Keratinocyte (primary cell): ENCODE measurements around the gene ACSF3. TPM values are rescaled to one million over a fixed set of nuclear protein-coding genes. Genes with fewer than 3 reads are reported as not detected.

Experiments used
- DNase-seq: peaks from one replicate; pipeline ENCODE4 v3.0.0-alpha.2; 2011; ENCODE audit warnings: low read depth, missing footprints, low spot score
- FAIRE-seq: peaks from 2 replicates; lab custom pipeline; 2011; peaks lifted over from hg19 to GRCh38; lab: Jason Lieb, UNC
- H2AFZ ChIP-seq: 2 replicates; pipeline ENCODE4 v1.6.0; 2012; ENCODE audit warnings: low read length, control low read depth, inconsistent platforms; ENCODE audit not compliant: control insufficient read depth
- H3K27ac ChIP-seq: 2 replicates; pipeline ENCODE4 v1.5.1; 2011; ENCODE audit warnings: low read length; ENCODE audit not compliant: control insufficient read depth, insufficient read depth
- H3K27me3 ChIP-seq: 3 replicates; pipeline ENCODE4 v1.6.0; 2011; ENCODE audit warnings: low read length; ENCODE audit not compliant: control insufficient read depth, insufficient read depth; ENCODE audit errors: extremely low read depth
- H3K36me3 ChIP-seq, 2 experiments: 2 replicates in 1 of 2; 3 replicates in 1 of 2; pipeline ENCODE4 v1.5.1; 2011; ENCODE audit warnings: low read length in 2 of 2, mild to moderate bottlenecking in 1 of 2; ENCODE audit not compliant: control insufficient read depth in 2 of 2, insufficient read depth in 2 of 2; ENCODE audit errors: extremely low read depth in 1 of 2
- H3K4me1 ChIP-seq: 3 replicates; pipeline ENCODE4 v1.5.1; 2011; ENCODE audit warnings: low read length; ENCODE audit not compliant: control insufficient read depth, insufficient read depth; ENCODE audit errors: extremely low read depth
- H3K4me2 ChIP-seq: 3 replicates; pipeline ENCODE4 v1.6.0; 2011; ENCODE audit warnings: low read depth, low read length; ENCODE audit not compliant: control insufficient read depth, insufficient read depth; ENCODE audit errors: extremely low read depth
- H3K4me3 ChIP-seq, 3 experiments: fragments of 200-600 bp in 1 of 3; sonication (generic) in 1 of 3; 2 replicates in 2 of 3; 3 replicates in 1 of 3; pipeline ENCODE4 v1.5.1; 2011 to 2016; ENCODE audit warnings: low read length in 3 of 3, mild to moderate bottlenecking in 3 of 3, control low read depth in 2 of 3, inconsistent platforms in 1 of 3, low read depth in 1 of 3, mixed read lengths in 1 of 3, mixed run types in 1 of 3, moderate library complexity in 1 of 3; ENCODE audit not compliant: control insufficient read depth in 2 of 3, insufficient read depth in 2 of 3; ENCODE audit errors: extremely low read depth in 1 of 3
- H3K79me2 ChIP-seq: 2 replicates; pipeline ENCODE4 v1.6.0; 2012; ENCODE audit warnings: low read length; ENCODE audit not compliant: control insufficient read depth, insufficient read depth
- H3K9ac ChIP-seq: 3 replicates; pipeline ENCODE4 v1.6.0; 2011; ENCODE audit warnings: low read length; ENCODE audit not compliant: control insufficient read depth, insufficient read depth; ENCODE audit errors: extremely low read depth
- H3K9me1 ChIP-seq: 3 replicates; pipeline ENCODE4 v1.6.0; 2011; ENCODE audit warnings: low read length; ENCODE audit not compliant: control insufficient read depth, insufficient read depth; ENCODE audit errors: extremely low read depth
- H3K9me3 ChIP-seq: 2 replicates; pipeline ENCODE4 v1.5.1; 2012; ENCODE audit warnings: low read depth, low read length; ENCODE audit not compliant: control insufficient read depth
- H4K20me1 ChIP-seq: 3 replicates; pipeline ENCODE4 v1.6.0; 2011; ENCODE audit warnings: low read length; ENCODE audit not compliant: control insufficient read depth, insufficient read depth; ENCODE audit errors: extremely low read depth
- CTCF ChIP-seq, 3 experiments: IDR thresholded peaks in 1 of 3; conservative IDR thresholded peaks in 1 of 3; optimal IDR thresholded peaks in 1 of 3; 2 replicates in 2 of 3; 3 replicates in 1 of 3; pipeline versions ENCODE3 to v1.5.1; 2011; ENCODE audit warnings: low read length in 3 of 3, mild to moderate bottlenecking in 3 of 3, moderate library complexity in 2 of 3, control low read depth in 1 of 3, inconsistent platforms in 1 of 3; ENCODE audit not compliant: insufficient read depth in 2 of 3; ENCODE audit errors: extremely low read depth in 1 of 3
- EZH2 ChIP-seq: IDR thresholded peaks from one replicate; pipeline ENCODE4 v1.6.1; 2012; ENCODE audit warnings: inconsistent platforms, mild to moderate bottlenecking, low read length, moderate library complexity
- dilution Hi-C: fragments of 300-500 bp; cut with MboI; formaldehyde crosslinking; loops from one replicate; pipeline ENCODE4 v1.7.0; 2020; ENCODE audit warnings: low sequenced_read_pairs; ENCODE audit not compliant: extremely low pct_ligation_motif_present
- polyA plus RNA-seq, 5 experiments: library from polyadenylated mRNA; depleted of rRNA in 3 of 5; stranded (reverse) in 3 of 5; stranded (forward) in 1 of 5; unstranded in 1 of 5; fragments of >200 nt; gene quantifications; 1 replicate in 1 of 5; 2 replicates in 3 of 5; 3 replicates in 1 of 5; pipeline versions ENCODE4 v1.2.1 to v1.2.3, GENCODE V29; 2011 to 2012; ENCODE audit warnings: missing spikeins in 2 of 5, low read depth in 1 of 5, low replicate concordance in 1 of 5

Gene ACSF3
- polyA plus RNA-seq, 1 donor (not counting 4 experiments of a cell fraction or from before 2014, with no cell fraction given) = 13.4 TPM

- no peaks in the 10 kb centered on the region for H4K20me1 ChIP-seq
- H3K36me3 ChIP-seq = no peaks in the 10 kb centered on the region
- peaks cover 6% of the 10 kb centered on the region for H3K27me3 ChIP-seq
- no peaks in the 10 kb centered on the region for H3K79me2 ChIP-seq
- H3K9me3 ChIP-seq = no peaks in the 10 kb centered on the region
- H3K4me2 ChIP-seq = no peak overlapping the region
- TF ChIP-seq EZH2 (no peak), CTCF (optimal IDR thresholded peaks at IDR 0.05 in 1 of 3, IDR thresholded peaks at IDR 0.05 in 1 of 3, conservative IDR thresholded peaks at IDR 0.05 in 1 of 3; ENCODE audit: extremely low read depth in 1 of 3, insufficient read depth in 2 of 3, low read length in 3 of 3) (no peak)
- H3K27ac ChIP-seq = no peak overlapping the region
- H3K4me3 ChIP-seq = no peak overlapping the region
- no peak overlapping the region for H3K9ac ChIP-seq
- DNase-seq (no peak), FAIRE-seq (no peak)
- no peaks in the 10 kb centered on the region for H3K4me1 ChIP-seq
- no peaks in the 10 kb centered on the region for H3K9me1 ChIP-seq
- dilution Hi-C loops = no loop called here
- no peak overlapping the region for H2AFZ ChIP-seq
These were observed 12.1 kb upstream of the ACSF3 start for GRCh38 chr16:89081556-89081955.

GRCh38 chr16:89084411-89084810, 9.2 kb upstream of the ACSF3 start:
- Histone ChIP-seq H3K9ac (no peak overlapping the region), H3K9me1 (no peaks in the 10 kb centered on the region), H3K36me3 (no peaks in the 10 kb centered on the region), H3K79me2 (no peaks in the 10 kb centered on the region), H4K20me1 (no peaks in the 10 kb centered on the region), H3K9me3 (no peaks in the 10 kb centered on the region), H3K27ac (no peak overlapping the region), H3K4me2 (no peak overlapping the region), H2AFZ (no peak overlapping the region), H3K4me1 (no peaks in the 10 kb centered on the region), H3K4me3 (no peak overlapping the region), H3K27me3 (peaks cover 20% of the 10 kb centered on the region)
- dilution Hi-C loops = no loop called here
- DNase-seq (no peak), FAIRE-seq (no peak)
- TF ChIP-seq CTCF (optimal IDR thresholded peaks at IDR 0.05 in 1 of 3, IDR thresholded peaks at IDR 0.05 in 1 of 3, conservative IDR thresholded peaks at IDR 0.05 in 1 of 3; ENCODE audit: extremely low read depth in 1 of 3, insufficient read depth in 2 of 3, low read length in 3 of 3) (no peak), EZH2 (no peak)
